Neural crest cell (in vitro differentiated cells): ENCODE results near the gene RNF126. TPM values are rescaled to one million over a fixed set of nuclear protein-coding genes. Genes with fewer than 3 reads are reported as not detected.
A peak's percentile ranks its signal among the peaks of the same experiment; 100 is the strongest.
"Not testable (repeated sequence)": the region's sequence is repeated elsewhere in the genome, so short reads cannot be mapped to it uniquely, and the experiment has no call there.

Source experiments
- DNase-seq: peaks from one replicate; pipeline ENCODE4 v3.0.0; 2021; ENCODE audit warnings: low read depth, mixed read lengths, low spot score
- H3K27ac Mint-ChIP-seq: one replicate; pipeline ENCODE4 v1.8.0; 2021; ENCODE audit warnings: mild to moderate bottlenecking, mixed read lengths; ENCODE audit not compliant: unreplicated experiment
- H3K27me3 Mint-ChIP-seq: 2 replicates; pipeline ENCODE4 v1.8.0; 2021; ENCODE audit warnings: low read depth, mild to moderate bottlenecking, mixed read lengths
- H3K36me3 Mint-ChIP-seq: 2 replicates; pipeline ENCODE4 v1.8.0; 2021; ENCODE audit warnings: low read depth, mild to moderate bottlenecking, mixed read lengths
- H3K4me1 Mint-ChIP-seq: 2 replicates; pipeline ENCODE4 v1.8.0; 2021; ENCODE audit warnings: mixed read lengths
- H3K4me3 Mint-ChIP-seq: one replicate; pipeline ENCODE4 v1.8.0; 2021; ENCODE audit warnings: mild to moderate bottlenecking, mixed read lengths
- H3K9me3 Mint-ChIP-seq: 2 replicates; pipeline ENCODE4 v1.8.0; 2021; ENCODE audit warnings: mixed read lengths
- CTCF ChIP-seq: fragments of 200-600 bp; sonication (generic); conservative IDR thresholded peaks from 2 replicates; pipeline ENCODE4 v1.5.0; 2021; ENCODE audit warnings: antibody characterized with exemption, mild to moderate bottlenecking
- total RNA-seq: library from RNA; stranded (reverse); gene quantifications from 2 replicates; pipeline ENCODE4 v1.2.1, GENCODE V29; 2021

Gene RNF126
- total RNA-seq, 1 donor from 2014 or later, result 55.9 TPM

- peak overlapping the region; percentile 82 for H3K27ac Mint-ChIP-seq
- peak overlapping the region; percentile 9 for H3K4me3 Mint-ChIP-seq
- H3K27me3 Mint-ChIP-seq, result no peaks in the 10 kb centered on the region
- no peaks in the 10 kb centered on the region for H3K9me3 Mint-ChIP-seq
- H3K4me1 Mint-ChIP-seq, result peaks cover 6% of the 10 kb centered on the region
- TF ChIP-seq CTCF, result no peak
- H3K36me3 Mint-ChIP-seq, result peaks cover 6% of the 10 kb centered on the region
- DNase-seq, result no peak
Measured at GRCh38 chr19:610801-611480, 52.1 kb downstream of the RNF126 start.

GRCh38 chr19:610071-610800 is 52.8 kb downstream of the RNF126 start:
- H3K4me1 Mint-ChIP-seq, result peaks cover 6% of the 10 kb centered on the region
- no peaks in the 10 kb centered on the region for H3K9me3 Mint-ChIP-seq
- H3K27ac Mint-ChIP-seq, result no peak overlapping the region
- peaks cover 3% of the 10 kb centered on the region for H3K36me3 Mint-ChIP-seq
- DNase-seq, result no peak
- no peak overlapping the region for H3K4me3 Mint-ChIP-seq
- no peaks in the 10 kb centered on the region for H3K27me3 Mint-ChIP-seq
- no peak for TF ChIP-seq CTCF

GRCh38 chr19:609004-609346 is 54.0 kb downstream of the RNF126 start:
- Mint-ChIP-seq H3K27ac (no peak overlapping the region), H3K27me3 (no peaks in the 10 kb centered on the region), H3K36me3 (no peaks in the 10 kb centered on the region), H3K4me3 (no peak overlapping the region), H3K4me1 (peaks cover 6% of the 10 kb centered on the region), H3K9me3 (no peaks in the 10 kb centered on the region)
- TF ChIP-seq CTCF, result no peak
- no peak for DNase-seq

DNA sequence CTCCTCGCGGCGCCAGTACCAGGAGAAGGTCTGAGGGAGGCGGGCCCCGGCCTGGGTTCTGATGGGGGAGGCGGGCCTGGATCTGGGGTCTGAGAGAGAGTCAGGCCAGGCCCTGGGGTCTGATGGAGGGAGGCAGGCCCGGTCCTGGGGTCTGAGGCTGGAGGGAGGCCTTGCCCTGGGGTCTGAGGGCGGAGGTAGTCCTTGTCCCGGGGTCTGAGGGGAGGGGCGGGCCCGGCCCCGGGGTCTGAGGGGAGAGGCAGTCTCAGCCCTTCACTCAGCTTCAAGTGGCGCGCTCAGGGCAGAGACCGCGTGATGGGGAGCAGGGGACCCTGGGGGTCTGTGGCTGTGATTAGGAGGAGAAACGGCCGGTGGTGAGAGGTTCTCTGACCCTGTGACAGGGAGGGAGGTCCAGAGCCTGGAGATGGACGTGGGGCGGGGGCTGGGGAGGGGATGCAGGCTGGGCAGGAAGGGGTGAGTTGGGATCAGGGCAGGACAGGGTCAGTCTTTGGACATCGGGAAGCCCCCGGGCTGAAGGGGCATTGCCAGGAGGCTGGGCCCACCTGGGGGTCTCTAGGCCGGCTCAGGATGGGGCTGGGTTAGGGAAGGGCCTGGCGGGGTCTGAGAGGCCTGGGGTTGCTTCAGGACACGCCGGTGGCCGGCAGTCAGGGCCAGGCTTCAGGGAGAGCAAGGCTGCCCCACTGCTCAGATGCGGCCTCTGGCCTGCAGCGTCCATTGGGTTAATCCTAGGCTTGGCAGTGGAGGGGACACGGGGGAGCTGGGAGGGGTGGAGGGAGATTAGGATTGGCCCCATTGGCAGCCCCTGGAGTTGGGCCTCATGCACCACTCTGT is 54.6 kb downstream of the RNF126 start:
- H3K36me3 Mint-ChIP-seq, result no peaks in the 10 kb centered on the region
- no peak overlapping the region for H3K4me3 Mint-ChIP-seq
- no peaks in the 10 kb centered on the region for H3K9me3 Mint-ChIP-seq
- TF ChIP-seq CTCF, result no peak
- DNase-seq, result no peak
- no peaks in the 10 kb centered on the region for H3K27me3 Mint-ChIP-seq
- peaks cover 6% of the 10 kb centered on the region for H3K4me1 Mint-ChIP-seq
- H3K27ac Mint-ChIP-seq, result no peak overlapping the region

DNA sequence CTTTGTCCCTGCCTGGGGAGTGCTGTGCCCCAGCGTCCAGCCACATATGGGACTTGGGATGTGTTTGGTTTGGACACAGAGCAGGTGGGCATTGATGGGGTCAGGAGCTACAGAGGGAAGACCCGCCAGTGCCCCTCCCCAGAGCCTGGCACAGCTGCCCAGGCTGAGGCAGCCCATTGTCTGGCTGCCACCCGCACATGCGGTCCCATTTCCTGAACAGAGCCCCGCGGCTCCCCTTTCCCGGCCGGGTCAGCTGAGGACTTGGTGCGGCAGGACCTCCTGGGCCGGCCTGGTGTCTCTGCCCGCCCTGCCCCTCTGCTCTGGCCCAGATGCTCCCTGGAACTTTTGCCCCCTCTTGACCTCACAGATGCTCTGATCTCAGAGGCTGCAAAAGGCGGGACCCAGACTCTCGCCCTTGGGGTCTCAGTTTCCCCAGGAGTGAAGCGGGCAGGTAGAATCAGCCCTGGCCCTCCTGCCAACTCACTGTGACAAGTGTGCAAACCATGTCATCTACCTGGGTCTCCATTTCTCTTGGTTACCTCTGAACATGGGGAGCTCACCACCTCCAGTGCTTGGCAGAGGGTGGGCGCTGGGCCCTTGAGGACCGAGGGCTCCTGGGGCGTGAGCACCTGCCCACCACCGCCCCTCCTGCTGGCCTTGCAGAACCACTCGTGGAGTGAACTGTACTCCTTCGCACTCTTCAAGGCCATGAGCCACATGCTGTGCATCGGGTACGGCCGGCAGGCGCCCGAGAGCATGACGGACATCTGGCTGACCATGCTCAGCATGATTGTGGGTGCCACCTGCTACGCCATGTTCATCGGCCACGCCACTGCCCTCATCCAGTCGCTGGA is 55.5 kb downstream of the RNF126 start:
- no peak for DNase-seq
- H3K27me3 Mint-ChIP-seq, result no peaks in the 10 kb centered on the region

DNA sequence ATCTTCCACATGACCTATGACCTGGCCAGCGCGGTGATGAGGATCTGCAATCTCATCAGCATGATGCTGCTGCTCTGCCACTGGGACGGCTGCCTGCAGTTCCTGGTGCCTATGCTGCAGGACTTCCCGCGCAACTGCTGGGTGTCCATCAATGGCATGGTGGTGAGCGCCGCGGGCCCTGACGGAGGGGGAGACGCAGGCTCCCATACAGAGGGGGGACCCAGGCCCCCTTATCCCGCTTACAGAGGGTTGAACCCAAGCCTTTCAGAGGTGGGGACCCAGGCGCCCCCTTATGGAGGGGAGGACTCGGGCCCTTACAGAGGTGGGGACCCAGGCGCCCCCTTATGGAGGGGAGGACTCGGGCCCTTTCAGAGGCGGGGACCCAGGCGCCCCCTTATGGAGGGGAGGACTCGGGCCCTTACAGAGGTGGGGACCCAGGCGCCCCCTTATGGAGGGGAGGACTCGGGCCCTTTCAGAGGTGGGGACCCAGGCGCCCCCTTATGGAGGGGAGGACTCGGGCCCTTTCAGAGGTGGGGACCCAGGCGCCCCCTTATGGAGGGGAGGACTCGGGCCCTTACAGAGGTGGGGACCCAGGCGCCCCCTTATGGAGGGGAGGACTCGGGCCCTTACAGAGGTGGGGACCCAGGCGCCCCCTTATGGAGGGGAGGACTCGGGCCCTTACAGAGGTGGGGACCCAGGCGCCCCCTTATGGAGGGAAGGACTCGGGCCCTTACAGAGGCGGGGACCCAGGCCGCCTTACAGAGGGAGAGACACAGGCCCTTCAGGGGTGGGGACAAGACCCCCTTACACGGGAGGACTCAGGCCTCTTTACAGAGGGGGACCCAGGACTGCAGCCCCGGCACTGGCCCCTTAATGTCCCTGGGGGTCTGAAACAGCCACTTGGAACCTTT is 57.7 kb downstream of the RNF126 start:
- not testable (repeated sequence) for H3K27ac Mint-ChIP-seq, H3K27me3 Mint-ChIP-seq, H3K4me1 Mint-ChIP-seq, H3K36me3 Mint-ChIP-seq, H3K4me3 Mint-ChIP-seq, H3K9me3 Mint-ChIP-seq, DNase-seq

More for the DNA sequence above, 55.5 kb downstream of the RNF126 start:
- H3K9me3 Mint-ChIP-seq, result no peaks in the 10 kb centered on the region
- TF ChIP-seq CTCF, result no peak
- H3K4me1 Mint-ChIP-seq, result peaks cover 6% of the 10 kb centered on the region
- no peak overlapping the region for H3K27ac Mint-ChIP-seq
- no peaks in the 10 kb centered on the region for H3K36me3 Mint-ChIP-seq
- H3K4me3 Mint-ChIP-seq, result no peak overlapping the region
